GM19035 (cell line): ENCODE results near the gene POPDC3.
"Not testable (repeated sequence)": the region's sequence is repeated elsewhere in the genome, so short reads cannot be mapped to it uniquely, and the experiment has no call there.

Source experiments
- ATAC-seq: cut with Tn5 transposase; IDR thresholded peaks from one replicate; pipeline ENCODE4 v1.9.1; 2021; ENCODE audit not compliant: unreplicated experiment

Gene POPDC3

DNA sequence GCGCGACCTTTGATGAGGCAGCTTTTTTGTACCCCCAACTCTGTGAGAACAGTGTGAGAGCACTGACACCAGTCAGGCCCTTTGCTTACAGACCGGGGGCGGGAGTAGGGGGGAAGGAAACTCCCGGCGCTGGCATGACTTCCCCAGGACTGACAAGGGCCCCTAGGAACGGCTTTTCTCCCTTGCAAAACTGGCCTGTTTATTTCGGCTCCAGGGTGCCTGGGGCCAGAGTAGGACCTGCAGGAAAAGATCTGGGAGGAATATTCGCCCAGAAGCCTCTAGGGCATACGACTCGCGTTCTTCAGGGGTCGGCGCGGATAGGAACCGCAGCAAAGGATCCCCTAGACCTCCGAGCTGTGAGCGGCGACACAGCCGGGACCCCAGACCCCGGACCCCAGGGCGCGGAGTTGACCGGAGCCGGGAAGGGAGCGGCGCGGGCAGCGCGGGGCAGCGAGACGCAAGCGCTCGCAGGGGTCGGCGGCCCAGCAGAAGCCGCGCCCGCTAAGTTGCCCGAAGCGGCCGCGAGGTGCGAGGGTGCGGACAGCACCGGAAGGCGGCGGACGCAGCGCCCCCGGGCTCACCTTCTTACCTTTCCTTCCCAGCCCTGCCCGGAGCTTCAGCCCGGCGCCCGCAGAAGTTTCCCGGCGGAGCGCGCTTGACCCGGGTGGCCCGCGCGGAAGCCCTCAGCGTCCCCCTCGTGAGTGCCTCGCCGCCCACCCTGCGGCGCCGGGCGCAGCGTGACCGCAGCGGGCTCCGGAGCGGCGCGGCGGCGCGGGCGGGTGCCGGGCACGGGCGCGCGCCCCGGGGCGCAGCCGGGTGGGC lies at the start of gene POPDC3:
TSS of gene POPDC3 (minus strand) at position 771 of the 822 bp plus-strand sequence. CDS start 18,105 bp downstream, outside the sequence.
- no peak for ATAC-seq

DNA sequence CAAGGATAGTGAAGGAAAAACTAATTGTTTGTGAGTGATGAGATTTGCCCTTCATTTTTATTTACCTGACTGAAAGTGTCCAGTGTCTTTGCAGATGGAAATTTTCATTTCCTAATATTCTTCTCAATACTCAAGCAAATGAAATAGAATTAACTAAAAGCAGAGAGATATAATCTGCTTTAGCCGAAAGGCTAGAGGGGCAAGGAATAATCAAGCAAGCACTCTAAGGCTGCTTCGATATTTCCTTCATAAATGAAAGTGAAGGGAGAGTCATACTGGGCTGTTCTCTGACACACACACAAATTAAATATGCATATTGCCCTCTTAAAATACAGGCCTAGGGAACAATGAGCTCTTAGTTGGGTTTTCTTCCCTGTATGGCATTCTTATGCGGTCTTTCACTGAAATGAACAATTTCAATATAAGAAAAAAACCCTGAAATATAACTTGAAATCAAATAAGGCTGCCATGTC lies 47.5 kb upstream of the POPDC3 start:
- no peak for ATAC-seq

DNA sequence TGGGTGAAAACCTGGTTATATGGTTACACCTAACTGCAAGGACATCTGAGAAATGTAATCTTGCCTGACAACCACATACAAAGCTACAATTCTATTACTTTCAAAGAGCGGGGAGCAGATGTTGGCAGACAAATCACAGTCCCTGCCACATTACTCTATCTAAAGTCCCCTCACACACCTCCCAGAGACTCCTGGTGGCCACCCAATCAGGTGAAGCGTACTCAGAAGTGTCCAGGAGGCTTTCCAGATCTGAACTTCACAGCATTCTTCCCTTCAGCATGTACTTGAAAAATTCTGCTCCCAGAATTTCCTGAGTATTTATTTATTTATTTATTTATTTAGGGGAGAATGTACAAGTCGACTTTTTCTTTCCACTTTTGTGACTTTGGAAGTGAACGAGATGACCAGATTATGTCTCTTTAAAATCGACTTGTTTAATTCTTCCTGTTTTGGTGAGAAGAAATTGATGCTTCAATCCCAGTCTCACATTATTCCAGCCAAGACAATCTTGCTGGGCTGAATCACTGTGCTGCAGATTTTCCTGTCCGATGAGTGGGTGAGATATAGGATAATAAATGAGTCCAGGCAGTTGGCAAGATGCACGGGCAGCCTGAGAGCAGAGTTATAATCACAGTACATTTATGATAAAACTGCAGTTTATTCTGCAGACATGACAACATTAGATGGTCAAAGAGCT lies 46.9 kb upstream of the POPDC3 start:
- ATAC-seq: no peak

DNA sequence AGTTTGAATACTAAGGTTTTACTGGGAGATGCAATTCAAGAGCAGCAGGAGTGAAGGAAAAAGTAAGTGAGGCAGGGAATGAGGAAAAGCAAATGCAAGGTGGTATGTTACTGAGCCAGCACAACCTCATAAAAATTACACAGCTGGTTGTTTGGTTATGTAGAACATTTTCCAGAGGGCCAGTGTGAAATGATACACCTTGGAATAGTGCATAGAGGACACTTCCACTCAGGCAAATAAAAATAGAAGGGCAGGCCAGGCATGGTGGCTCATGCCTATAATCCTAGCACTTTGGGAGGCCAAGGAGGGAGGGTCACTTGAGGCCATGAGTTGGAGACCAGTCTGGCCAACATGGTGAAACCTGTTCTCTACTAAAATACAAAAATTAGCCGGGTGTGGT lies 43.4 kb upstream of the POPDC3 start:
- no peak for ATAC-seq

DNA sequence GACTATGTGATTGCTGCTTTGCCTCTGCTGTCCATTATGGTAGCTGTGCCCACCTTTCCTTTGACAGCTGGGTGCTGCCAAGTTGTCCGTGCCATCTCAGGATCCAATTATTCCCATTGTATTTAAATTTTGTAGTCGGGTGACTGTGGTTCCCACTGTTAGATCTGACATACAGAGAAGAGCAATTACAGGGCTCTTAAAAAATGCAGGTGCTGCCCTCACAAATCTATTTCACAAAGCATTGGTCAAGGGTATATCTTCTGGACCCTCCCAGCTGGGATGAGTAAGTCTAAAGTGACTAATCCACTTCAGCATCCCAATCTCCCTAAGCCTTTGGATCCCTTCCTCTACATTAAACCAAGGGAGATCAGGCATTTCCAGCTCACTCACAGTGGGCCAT lies 41.4 kb upstream of the POPDC3 start:
- ATAC-seq: not testable (repeated sequence)

- no peak for ATAC-seq
These were observed 40.4 kb upstream of the POPDC3 start for GRCh38 chr6:105220186-105220585.

DNA sequence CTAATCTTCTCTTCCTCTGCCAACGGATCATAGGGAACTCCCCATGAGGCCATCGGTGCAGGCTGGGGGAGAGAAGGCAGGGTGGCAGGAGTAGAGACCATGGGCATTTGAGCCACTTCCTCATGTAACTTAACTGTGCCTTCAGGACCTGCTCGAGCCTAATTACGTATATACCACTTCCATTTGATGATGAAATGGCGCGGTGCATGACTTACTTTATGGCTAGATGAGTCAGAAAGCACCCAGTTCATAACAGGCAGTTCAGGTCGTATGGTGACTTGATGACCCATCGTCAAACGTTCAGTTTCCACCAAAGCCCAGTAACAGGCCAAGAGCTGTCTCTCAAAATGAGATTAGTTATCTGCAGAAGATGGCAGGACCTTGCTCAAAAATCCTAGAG lies 39.4 kb upstream of the POPDC3 start:
- ATAC-seq: not testable (repeated sequence)

DNA sequence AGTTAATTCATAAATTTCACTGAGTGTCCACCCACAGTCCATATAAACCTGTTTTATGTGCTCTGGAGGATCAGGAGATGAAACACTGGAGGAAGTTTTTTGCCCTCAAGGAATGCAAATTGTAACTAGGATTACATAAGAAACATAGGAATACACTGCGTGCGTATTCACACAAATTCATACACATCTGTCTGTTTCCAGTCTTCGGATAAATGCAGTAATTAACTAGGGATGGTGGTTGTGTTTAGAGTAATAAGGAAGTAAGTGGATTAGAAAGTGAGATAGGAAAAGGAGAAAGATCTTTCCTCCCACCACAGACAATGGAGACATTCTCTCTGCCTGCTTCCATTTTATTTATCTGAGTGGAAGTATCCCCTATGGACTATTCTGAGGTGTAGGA lies 35.7 kb upstream of the POPDC3 start:
- ATAC-seq: no peak

- ATAC-seq: no peak
These were observed 34.9 kb upstream of the POPDC3 start for GRCh38 chr6:105214668-105215067.

DNA sequence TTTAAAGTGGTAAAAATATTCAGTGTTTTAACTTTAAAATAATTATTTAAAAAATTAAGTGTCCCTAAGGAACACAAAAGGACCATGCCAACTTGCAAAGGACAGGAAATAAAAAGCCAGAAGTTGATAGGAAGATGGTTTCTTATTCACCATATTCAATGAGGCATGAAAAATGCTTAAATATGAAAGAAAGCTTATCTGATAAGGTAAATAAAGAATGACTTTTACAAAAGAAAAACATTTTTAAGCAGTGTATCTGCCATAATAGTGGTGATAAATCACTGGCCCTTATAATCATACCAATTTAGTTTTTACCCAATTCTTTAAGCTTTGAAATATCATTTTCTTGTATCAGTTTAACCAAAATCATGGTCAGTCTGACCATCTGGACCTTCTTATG lies 33.5 kb upstream of the POPDC3 start:
- no peak for ATAC-seq

- ATAC-seq: peak; percentile 54
These were observed 32.8 kb upstream of the POPDC3 start for GRCh38 chr6:105212587-105212986.

DNA sequence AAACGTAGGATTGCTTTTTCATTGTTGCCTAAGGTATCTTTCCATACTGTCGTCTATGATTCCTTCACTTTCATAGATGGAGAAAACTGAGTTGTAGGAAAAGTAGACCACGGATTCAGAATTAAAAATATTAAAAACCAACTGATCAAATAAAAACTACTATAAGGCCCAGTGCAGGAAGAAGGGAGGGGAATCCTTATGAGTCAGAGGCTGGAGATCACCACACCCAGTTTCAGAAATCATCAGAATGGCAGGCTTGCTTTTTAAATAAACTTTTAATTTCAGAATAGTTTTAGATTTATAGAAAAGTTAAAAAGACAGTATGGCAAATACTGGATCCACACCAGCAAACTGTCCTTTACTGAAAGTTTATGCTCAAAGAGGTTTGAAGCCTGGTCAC lies 32.0 kb upstream of the POPDC3 start:
- no peak for ATAC-seq

DNA sequence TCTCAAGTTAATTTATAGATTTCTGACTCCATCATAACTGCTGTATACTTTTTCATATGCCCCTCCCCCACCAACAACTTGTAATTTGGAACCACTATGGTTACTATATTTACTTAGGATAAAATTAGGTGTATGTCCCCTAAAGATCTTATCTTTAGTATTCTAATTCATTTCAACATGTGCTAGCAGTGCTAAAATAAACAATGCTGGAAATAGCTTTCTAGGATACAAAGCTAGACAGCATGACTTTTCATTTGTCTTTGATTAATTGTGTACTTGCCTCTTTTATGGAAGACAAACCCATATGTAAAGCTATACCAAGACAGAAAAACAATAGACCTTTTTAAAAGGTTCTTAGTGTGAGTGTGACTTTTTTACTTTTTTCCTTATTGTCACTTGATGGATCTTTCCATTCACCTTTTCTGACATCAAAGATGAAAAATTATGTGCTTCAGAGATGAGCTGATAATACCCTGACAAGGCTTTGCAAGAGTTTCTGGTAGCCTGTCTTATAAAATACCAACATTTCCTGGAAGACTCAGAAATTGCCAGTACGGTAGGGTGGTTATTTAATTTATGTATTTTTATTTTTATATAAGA lies 31.2 kb upstream of the POPDC3 start:
- ATAC-seq: no peak

- no peak for ATAC-seq
These were observed 30.3 kb upstream of the POPDC3 start for GRCh38 chr6:105209950-105210706.

DNA sequence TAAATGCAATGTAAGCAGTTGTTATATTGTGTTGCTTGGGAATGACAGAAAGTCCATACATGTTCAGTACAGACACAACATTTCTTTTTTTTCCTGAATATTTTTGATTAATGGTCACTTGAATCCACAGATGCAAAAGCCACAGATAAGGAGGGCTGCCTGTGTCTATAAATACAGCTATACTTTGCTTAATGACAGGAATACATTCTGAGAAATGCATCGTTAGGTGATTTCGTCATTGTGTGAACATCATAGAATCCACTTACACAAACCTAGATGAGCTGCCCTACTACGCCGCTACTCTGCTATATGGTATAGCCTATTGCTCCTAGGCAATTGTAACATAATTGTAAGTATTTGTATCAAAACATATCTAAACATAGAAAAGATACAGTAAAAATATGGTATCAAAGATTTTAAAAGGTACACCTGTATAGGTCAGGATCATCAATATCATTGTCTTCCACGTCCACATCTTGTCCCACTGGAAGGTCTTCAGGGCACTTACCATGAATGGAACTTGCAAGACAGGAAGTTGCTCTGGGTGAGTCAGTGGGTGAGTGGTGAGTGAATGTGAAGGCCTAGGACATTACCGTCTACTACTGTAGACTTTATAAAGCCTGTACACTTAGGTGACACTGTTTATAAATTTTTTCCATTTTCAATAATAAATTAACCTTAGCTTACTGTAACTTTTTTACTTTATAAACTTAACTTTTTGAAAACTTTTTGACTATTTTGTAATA lies 27.9 kb upstream of the POPDC3 start:
- ATAC-seq: no peak

DNA sequence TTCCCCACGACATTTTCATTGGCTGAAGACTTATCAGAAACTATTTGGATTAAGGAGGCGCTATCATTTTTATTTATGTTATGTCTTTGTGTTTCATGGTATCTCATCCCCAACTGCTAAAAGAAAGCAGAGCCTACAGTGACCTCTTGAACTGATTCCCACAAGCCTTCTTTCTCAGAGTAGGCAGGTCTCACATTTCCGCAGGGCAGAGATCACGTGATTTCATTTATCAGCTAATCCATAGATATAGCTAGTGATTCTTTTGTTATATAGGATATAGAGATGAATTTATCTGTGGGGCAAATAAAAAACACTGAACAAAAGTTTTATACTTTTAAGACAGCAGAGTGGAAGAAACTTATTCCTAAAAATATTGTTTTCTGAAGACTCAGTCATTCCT lies 25.0 kb upstream of the POPDC3 start:
- ATAC-seq: no peak

GRCh38 chr6:105204331-105204730 lies 24.5 kb upstream of the POPDC3 start:
- ATAC-seq: no peak

GRCh38 chr6:105202486-105202885 lies 22.7 kb upstream of the POPDC3 start:
- no peak for ATAC-seq

- no peak for ATAC-seq
These were observed 20.4 kb upstream of the POPDC3 start for GRCh38 chr6:105200133-105200730.

- no peak for ATAC-seq
These were observed 19.9 kb upstream of the POPDC3 start for GRCh38 chr6:105199711-105200110.
